Cardiac fibroblast (primary cell): Measurements from ENCODE around the gene STARD13.
A peak's percentile ranks its signal among the peaks of the same experiment; 100 is the strongest.

Experiments
- DNase-seq, 2 donors: peaks; one replicate each; pipeline versions ENCODE4 v3.0.0 to v3.0.0-alpha.2; 2010; ENCODE audit warnings: low read depth in 2 of 2
- H3K4me3 ChIP-seq, 2 donors: replicated peaks in 1 of 2; 1 replicate in 1 of 2; 2 replicates in 1 of 2; pipeline ENCODE4 v1.5.1; 2011; ENCODE audit warnings: low read depth in 2 of 2, low read length in 2 of 2, mild to moderate bottlenecking in 2 of 2, moderate library complexity in 1 of 2
- TF ChIP-seq, protein P1 (sequence below): IDR thresholded peaks from one replicate; pipeline ENCODE4 v1.5.1; 2011; ENCODE audit warnings: low read depth, mild to moderate bottlenecking, low read length, inconsistent platforms

Gene STARD13

DNA sequence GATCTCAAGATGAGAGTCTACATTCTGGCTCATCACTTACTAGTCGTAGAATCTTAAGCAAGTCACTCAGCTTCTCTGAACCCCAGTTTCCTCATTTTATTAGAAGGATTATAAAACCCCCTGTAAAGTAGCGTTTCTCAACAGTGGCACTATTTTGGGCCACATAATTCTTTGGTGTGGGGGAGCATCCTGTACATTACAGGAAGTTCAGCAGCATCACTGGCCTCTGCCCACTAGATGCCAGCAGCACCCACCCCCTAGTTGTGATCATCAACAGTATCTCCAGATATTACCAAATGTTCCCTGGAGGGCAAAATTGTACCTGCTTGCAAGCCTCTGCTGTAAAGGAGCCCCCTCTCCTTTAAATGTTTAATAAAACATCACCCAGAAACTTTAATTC is 22.6 kb downstream of the STARD13 start:
- TF ChIP-seq, protein P1, sequence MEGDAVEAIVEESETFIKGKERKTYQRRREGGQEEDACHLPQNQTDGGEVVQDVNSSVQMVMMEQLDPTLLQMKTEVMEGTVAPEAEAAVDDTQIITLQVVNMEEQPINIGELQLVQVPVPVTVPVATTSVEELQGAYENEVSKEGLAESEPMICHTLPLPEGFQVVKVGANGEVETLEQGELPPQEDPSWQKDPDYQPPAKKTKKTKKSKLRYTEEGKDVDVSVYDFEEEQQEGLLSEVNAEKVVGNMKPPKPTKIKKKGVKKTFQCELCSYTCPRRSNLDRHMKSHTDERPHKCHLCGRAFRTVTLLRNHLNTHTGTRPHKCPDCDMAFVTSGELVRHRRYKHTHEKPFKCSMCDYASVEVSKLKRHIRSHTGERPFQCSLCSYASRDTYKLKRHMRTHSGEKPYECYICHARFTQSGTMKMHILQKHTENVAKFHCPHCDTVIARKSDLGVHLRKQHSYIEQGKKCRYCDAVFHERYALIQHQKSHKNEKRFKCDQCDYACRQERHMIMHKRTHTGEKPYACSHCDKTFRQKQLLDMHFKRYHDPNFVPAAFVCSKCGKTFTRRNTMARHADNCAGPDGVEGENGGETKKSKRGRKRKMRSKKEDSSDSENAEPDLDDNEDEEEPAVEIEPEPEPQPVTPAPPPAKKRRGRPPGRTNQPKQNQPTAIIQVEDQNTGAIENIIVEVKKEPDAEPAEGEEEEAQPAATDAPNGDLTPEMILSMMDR = peak; percentile 10
- no peak for DNase-seq
- H3K4me3 ChIP-seq = no peak overlapping the region

DNA sequence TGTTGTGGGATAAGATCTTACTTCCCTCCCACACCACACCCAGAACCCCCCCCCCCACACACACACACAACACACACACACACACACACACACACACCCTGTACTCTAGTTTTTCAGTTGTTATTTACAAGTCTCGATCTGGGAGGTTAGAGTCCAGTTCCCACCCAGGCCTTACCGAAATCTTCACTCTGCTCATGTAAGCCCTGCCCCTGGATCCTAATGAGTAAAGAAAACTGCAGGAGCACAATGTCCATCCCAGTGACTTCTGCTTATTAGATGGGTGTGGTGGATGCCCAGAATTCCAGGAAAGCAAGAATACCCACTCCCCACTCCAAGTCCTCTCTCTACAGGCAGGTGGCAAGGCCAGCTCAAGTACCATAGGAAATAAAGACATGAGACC is 23.0 kb downstream of the STARD13 start:
- H3K4me3 ChIP-seq = no peak overlapping the region
- TF ChIP-seq, protein P1 = no peak

DNA sequence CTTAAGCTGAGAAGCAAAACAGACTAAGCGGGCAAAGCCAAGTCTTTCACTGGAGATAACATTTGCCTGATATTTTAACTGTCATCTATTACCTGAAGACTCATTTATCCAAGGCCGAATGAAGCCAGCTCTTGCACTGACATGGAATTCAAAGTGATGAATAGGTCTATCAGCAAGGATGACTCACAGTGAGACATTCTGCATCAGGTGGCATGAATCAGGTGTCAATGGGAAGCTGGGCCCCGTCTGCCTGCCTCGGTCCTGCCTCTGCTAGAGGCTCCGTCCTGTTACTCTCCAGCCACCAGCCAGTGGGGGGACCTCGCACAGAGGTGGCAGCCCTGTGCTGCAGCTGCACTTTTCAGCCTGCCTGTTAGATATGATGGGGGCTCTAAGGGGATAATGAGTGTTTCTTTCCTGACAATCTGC is 23.5 kb downstream of the STARD13 start:
- H3K4me3 ChIP-seq = no peak overlapping the region
- TF ChIP-seq, protein P1 = no peak
- peak in 1 of 2 donors; percentile 68 for DNase-seq

More for the DNA sequence above, 23.0 kb downstream of the STARD13 start:
- no peak for DNase-seq

DNA sequence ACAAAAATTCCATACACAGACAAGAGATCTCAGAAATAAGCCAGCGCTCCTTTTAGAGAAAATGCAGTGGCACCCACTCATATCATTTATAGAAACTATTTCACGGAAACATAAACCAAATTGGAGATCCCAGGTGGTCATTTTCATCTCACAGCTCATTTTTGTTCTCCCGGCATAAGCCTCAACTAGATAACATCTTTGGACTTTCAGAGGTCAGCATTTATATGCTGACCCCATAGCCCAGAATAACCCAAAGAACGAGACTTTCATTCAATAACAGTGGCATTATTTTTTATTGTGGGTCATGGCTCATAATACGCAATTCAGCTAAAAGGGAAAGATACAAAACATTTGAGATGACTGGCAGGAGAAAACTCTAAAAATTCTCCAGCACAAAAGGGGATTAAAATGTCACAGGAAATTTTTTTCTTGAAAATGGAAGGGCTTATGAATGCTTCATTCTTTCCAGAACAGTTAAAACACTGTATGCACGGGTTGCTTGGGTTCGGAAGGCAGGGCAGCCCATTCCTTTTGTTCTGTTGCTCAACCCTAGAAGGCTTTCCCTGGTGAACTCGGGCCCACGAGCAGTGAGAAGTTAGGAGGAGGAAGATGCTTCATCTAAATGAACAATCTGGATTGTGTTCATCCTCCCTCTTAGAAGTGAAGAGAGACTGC is 24.0 kb downstream of the STARD13 start:
- TF ChIP-seq, protein P1 = no peak
- no peak overlapping the region for H3K4me3 ChIP-seq
- no peak for DNase-seq

DNA sequence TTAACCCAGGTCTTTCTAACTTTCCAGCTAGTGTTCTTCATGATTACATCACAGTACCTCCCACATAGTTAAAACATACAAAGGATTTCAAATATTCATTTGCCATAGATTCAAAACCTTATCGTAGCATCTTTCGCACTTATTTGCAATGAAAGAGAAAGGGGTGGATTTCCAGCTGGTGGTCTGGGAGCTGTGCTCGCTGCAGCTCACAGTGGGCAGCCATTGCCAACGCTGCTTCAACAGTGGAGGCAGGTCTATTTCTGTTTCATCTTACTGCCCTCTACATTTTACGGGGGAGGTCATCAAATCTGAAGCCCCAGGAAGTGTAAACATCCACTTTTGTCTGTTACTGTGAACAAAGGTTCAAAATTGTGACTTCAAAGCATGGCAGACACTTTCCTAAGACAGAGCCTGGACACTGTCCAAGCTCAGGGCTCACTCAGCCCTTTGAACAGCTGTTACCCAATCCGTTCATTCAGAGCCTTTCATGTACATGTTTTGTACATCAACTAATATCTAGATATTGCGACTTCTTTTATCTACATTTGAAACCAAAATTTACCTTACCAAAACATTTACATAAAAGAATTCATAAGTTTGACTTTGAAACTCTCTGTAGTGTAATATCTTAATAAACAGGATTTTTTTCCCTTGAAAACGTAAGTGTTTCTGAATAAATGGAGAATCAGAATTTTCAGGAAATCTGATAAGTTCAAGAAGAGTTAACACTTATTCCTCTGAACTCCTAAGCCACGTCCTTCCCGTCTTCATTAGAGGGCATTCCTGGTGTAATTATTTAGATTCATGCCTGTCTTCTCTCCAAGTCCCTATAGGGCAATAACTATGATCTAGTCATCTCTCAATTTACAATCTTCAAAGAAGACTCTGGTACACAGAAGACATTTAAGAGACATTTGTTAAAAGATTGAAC is 25.1 kb downstream of the STARD13 start:
- peak; percentile 66 to 75 for DNase-seq
- TF ChIP-seq, protein P1 = no peak
- no peak overlapping the region for H3K4me3 ChIP-seq

DNA sequence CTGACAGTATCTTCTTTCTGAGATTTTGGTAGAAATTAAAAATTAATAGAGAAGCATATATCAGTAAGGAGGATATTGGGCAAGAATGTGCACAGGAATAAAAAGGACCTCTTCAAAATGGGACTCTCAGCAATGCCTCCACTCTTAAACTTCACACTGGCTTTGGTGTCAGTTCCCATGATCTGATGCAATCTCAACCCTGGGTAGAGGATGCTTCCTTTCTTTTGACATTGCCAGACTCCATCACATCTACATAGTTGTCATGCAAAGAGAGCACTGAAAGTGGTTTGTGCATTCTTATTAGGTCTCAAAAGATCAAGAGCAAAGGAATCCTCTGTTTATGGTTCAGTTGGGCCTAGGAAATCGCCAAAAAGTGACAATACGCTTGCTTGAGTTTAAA is 26.3 kb downstream of the STARD13 start:
- DNase-seq = no peak
- H3K4me3 ChIP-seq = no peak overlapping the region
- TF ChIP-seq, protein P1 = no peak
